ENCODE results near the gene CERS6.

CERS6 gene

GRCh38 chr2:168602846-168603401 lies 146.9 kb downstream of the CERS6 start:
- TF ChIP-seq POLR2A (IDR thresholded peaks at IDR 0.05; ENCODE audit: extremely low read depth, insufficient read length) (no peak), MYC (IDR thresholded peaks at IDR 0.05; ENCODE audit: low read depth, low read length) (no peak)

GRCh38 chr2:168603439-168603961 lies 147.4 kb downstream of the CERS6 start:
- H3K4me3 ChIP-seq (ENCODE audit: low read depth, low read length), result no peak overlapping the region
- TF ChIP-seq, protein P1, sequence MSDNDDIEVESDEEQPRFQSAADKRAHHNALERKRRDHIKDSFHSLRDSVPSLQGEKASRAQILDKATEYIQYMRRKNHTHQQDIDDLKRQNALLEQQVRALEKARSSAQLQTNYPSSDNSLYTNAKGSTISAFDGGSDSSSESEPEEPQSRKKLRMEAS (IDR thresholded peaks at IDR 0.05; ENCODE audit: low read depth, low read length), result no peak
- TF ChIP-seq POLR2A (IDR thresholded peaks at IDR 0.05; ENCODE audit: extremely low read depth, insufficient read length) (no peak), MYC (IDR thresholded peaks at IDR 0.05; ENCODE audit: low read depth, low read length) (no peak), CTCF (IDR thresholded peaks at IDR 0.05; ENCODE audit: low read depth, low read length) (no peak)
- DNase-seq (ENCODE audit: low read depth), result no peak

More at GRCh38 chr2:168602846-168603401, 146.9 kb downstream of the CERS6 start:
- DNase-seq (ENCODE audit: low read depth), result no peak
- H3K4me3 ChIP-seq (ENCODE audit: low read depth, low read length), result no peak overlapping the region

DNA sequence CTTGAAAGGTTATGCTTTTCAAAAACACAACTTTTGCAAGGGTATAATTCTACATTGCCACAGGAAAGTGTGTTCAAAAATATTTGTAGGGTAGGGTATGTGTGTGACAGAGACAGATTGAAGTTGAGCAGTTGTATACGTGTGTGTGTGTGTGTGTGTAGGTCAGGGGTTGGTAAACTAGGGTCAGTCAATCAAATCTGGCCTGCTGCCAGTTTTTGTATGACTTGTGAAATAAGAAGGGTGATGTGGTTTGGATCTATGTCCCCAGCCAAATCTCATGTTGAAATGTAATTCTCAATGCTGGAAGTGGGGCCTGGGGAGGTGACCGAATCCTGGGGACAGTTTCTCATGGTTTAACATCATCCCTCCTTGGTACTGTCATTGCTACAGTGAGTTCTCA lies 148.2 kb downstream of the CERS6 start:
- TF ChIP-seq CTCF (IDR thresholded peaks at IDR 0.05; ENCODE audit: low read depth, low read length), result no peak
- TF ChIP-seq MYC (IDR thresholded peaks at IDR 0.05; ENCODE audit: low read depth, low read length), result no peak
- no peak for TF ChIP-seq POLR2A (IDR thresholded peaks at IDR 0.05; ENCODE audit: extremely low read depth, insufficient read length)
- TF ChIP-seq, protein P1 (IDR thresholded peaks at IDR 0.05; ENCODE audit: low read depth, low read length), result no peak
- no peak for DNase-seq (ENCODE audit: low read depth)
- no peak overlapping the region for H3K4me3 ChIP-seq (ENCODE audit: low read depth, low read length)

GRCh38 chr2:168607992-168608391 lies 151.9 kb downstream of the CERS6 start:
- DNase-seq (ENCODE audit: low read depth), result peak; percentile 54
- no peak overlapping the region for H3K4me3 ChIP-seq (ENCODE audit: low read depth, low read length)
- no peak for TF ChIP-seq MYC (IDR thresholded peaks at IDR 0.05; ENCODE audit: low read depth, low read length)
- TF ChIP-seq POLR2A (IDR thresholded peaks at IDR 0.05; ENCODE audit: extremely low read depth, insufficient read length), result no peak

DNA sequence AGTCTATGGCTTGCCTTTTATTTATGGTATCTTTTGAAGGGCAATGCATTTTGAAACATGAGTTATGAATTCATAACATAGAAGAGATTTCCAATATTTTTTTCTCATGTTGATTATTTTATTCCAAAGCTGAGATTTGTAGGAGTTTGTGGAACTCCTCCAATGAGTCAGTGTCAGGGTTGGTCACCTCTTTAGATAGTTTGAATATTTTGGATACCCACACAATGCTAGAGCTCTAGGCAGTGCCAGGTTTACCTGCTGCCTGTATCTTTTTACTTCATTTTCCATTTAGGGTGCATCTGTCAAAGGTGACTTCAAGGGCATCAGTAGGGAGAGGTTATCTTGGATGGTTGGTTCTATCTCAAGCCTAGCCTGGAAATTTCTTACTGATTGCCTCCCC lies 152.7 kb downstream of the CERS6 start:
- no peak overlapping the region for H3K4me3 ChIP-seq (ENCODE audit: low read depth, low read length)
- TF ChIP-seq POLR2A (IDR thresholded peaks at IDR 0.05; ENCODE audit: extremely low read depth, insufficient read length) (no peak), CTCF (IDR thresholded peaks at IDR 0.05; ENCODE audit: low read depth, low read length) (no peak), MYC (IDR thresholded peaks at IDR 0.05; ENCODE audit: low read depth, low read length) (no peak)
- TF ChIP-seq, protein P1 (IDR thresholded peaks at IDR 0.05; ENCODE audit: low read depth, low read length), result no peak
- DNase-seq (ENCODE audit: low read depth), result no peak

- no peak for DNase-seq (ENCODE audit: low read depth)
- no peak overlapping the region for H3K4me3 ChIP-seq (ENCODE audit: low read depth, low read length)
- no peak for TF ChIP-seq POLR2A (IDR thresholded peaks at IDR 0.05; ENCODE audit: extremely low read depth, insufficient read length)
These were observed 155.0 kb downstream of the CERS6 start for GRCh38 chr2:168611091-168611490.

- DNase-seq (ENCODE audit: low read depth), result no peak
- no peak overlapping the region for H3K4me3 ChIP-seq (ENCODE audit: low read depth, low read length)
These were observed 156.0 kb downstream of the CERS6 start for GRCh38 chr2:168611896-168612650.

More at GRCh38 chr2:168611896-168612650, 156.0 kb downstream of the CERS6 start:
- TF ChIP-seq MYC (IDR thresholded peaks at IDR 0.05; ENCODE audit: low read depth, low read length), result no peak
- no peak for TF ChIP-seq CTCF (IDR thresholded peaks at IDR 0.05; ENCODE audit: low read depth, low read length)
- TF ChIP-seq, protein P1 (IDR thresholded peaks at IDR 0.05; ENCODE audit: low read depth, low read length), result no peak
- TF ChIP-seq POLR2A (IDR thresholded peaks at IDR 0.05; ENCODE audit: extremely low read depth, insufficient read length), result no peak
